Right atrium auricular region (tissue), 2 donors: ENCODE measurements around the gene AKAP11. TPM values are rescaled to one million over a fixed set of nuclear protein-coding genes. Genes with fewer than 3 reads are reported as not detected.

Experiments
- DNase-seq: peaks from one replicate; pipeline ENCODE4 v3.0.0-alpha.2; 2019; ENCODE audit warnings: low spot score
- H3K27ac ChIP-seq, 2 donors: fragments of 200-600 bp; sonication (generic); 1 replicate in 1 of 2; 2 replicates in 1 of 2; pipeline ENCODE4 v1.5.1; 2016 to 2019
- H3K27me3 ChIP-seq, 2 donors: fragments of 200-600 bp; sonication (generic); one replicate each; pipeline versions ENCODE4 v1.5.1 to v1.6.0; 2017 to 2019
- H3K36me3 ChIP-seq: fragments of 200-600 bp; sonication (generic); one replicate; pipeline ENCODE4 v1.5.1; 2016
- H3K4me1 ChIP-seq, 2 donors: fragments of 200-600 bp; sonication (generic); one replicate each; pipeline versions ENCODE4 v1.5.1 to v1.6.0; 2017 to 2019
- H3K4me3 ChIP-seq, 2 donors: fragments of 200-600 bp; sonication (generic); 1 replicate in 1 of 2; 2 replicates in 1 of 2; pipeline ENCODE4 v1.5.1; 2017 to 2019; ENCODE audit warnings: mild to moderate bottlenecking in 1 of 2, moderate library complexity in 1 of 2
- H3K9me3 ChIP-seq, 2 donors: fragments of 200-600 bp; sonication (generic); one replicate each; pipeline ENCODE4 v1.5.1; 2019
- CTCF ChIP-seq, 2 donors: fragments of 200-600 bp; sonication (generic); IDR thresholded peaks; one replicate each; pipeline ENCODE4 v1.5.1; 2019; ENCODE audit warnings: antibody characterized with exemption in 2 of 2
- total RNA-seq, 2 donors: library from RNA; depleted of rRNA; stranded (reverse); fragments of >200 nt; gene quantifications; one replicate each; pipeline ENCODE4 v1.1.0, GENCODE V29; 2016

AKAP11 gene
- total RNA-seq, 2 donors from 2014 or later = 24.2 to 30.4 TPM

DNA sequence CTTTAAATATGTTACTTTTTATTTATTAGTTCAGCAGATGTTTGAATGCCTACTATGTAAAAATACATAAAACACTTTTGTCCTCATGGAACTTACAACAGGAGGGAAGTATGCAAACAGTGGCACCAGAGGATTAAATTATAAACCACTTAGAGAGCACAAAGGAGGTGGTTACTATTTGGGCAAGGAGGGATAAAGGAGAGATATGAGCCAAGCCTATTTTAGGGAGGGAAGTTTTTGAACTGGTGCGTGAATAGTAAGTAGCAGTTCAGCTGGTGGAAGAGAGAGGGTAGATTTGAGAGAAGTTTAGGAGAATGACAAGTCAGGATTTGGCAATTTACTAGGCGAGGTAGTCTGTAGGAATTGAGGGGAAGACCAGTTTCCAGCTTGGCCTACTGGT, 8.6 kb downstream of the AKAP11 start:
- peaks cover 0 to 7% of the 10 kb centered on the region in 2 donors for H3K4me1 ChIP-seq
- no peak for DNase-seq
- no peak for TF ChIP-seq CTCF (IDR thresholded peaks at IDR 0.05)
- no peaks in the 10 kb centered on the region for H3K9me3 ChIP-seq
- no peak overlapping the region for H3K27ac ChIP-seq
- H3K4me3 ChIP-seq = no peak overlapping the region
- no peaks in the 10 kb centered on the region for H3K27me3 ChIP-seq
- no peaks in the 10 kb centered on the region for H3K36me3 ChIP-seq

- no peak for TF ChIP-seq CTCF (IDR thresholded peaks at IDR 0.05)
Observed at GRCh38 chr13:42283574-42283973, 11.6 kb downstream of the AKAP11 start.

DNA sequence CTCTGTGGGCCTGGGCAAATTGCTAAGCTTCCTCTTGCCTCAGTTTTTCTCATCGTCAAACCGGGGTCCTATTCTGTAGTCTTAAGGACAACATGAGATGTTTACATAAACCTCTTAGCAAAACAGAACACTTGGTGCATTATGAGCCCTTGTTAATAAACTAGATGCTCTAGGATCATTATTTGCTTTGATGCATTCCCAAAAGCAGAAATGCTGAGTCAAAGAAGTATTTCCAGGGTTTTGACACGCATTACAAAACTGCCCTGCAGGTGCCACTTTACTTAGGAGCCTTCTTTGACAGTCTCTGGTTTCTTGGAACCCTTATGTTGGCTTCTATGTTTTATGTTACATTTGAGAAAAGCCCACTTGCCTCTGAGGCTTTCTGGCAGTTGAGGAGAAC, 12.1 kb downstream of the AKAP11 start:
- no peaks in the 10 kb centered on the region for H3K9me3 ChIP-seq
- TF ChIP-seq CTCF (IDR thresholded peaks at IDR 0.05) = no peak
- peaks cover 12% of the 10 kb centered on the region for H3K36me3 ChIP-seq
- no peak overlapping the region for H3K4me3 ChIP-seq
- H3K27ac ChIP-seq = no peak overlapping the region
- no peaks in the 10 kb centered on the region for H3K4me1 ChIP-seq
- H3K27me3 ChIP-seq = no peaks in the 10 kb centered on the region
- no peak for DNase-seq

More at GRCh38 chr13:42283574-42283973, 11.6 kb downstream of the AKAP11 start:
- Histone ChIP-seq H3K9me3 (no peaks in the 10 kb centered on the region), H3K4me1 (no peaks in the 10 kb centered on the region), H3K4me3 (no peak overlapping the region), H3K27ac (no peak overlapping the region), H3K27me3 (no peaks in the 10 kb centered on the region), H3K36me3 (peaks cover 9% of the 10 kb centered on the region)
- no peak for DNase-seq

DNA sequence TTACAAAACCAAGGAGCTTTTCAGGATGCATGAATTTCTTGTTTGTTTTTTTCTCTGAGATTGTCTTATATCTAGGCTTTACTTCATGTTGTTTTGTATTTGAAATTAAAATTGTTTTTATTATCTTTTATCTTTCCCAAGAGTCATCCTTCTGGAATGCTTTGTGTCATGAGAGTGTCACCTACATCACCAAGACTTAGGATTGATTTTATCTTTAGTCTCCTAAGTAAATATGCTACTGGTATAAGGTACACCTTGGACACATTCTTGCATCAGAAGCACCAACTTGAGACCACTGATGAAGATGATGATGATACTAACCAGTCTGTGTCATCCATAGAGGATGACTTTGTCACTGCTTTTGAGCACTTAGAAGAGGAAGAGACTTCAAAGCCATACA, 26.4 kb downstream of the AKAP11 start:
- TF ChIP-seq CTCF (IDR thresholded peaks at IDR 0.05) = no peak
- Histone ChIP-seq H3K27ac (no peak overlapping the region), H3K27me3 (no peaks in the 10 kb centered on the region), H3K36me3 (peaks cover 49% of the 10 kb centered on the region), H3K4me1 (no peaks in the 10 kb centered on the region), H3K4me3 (no peak overlapping the region), H3K9me3 (no peaks in the 10 kb centered on the region)
- DNase-seq = no peak

GRCh38 chr13:42305503-42305902, 33.6 kb downstream of the AKAP11 start:
- DNase-seq = no peak
- Histone ChIP-seq H3K4me1 (no peaks in the 10 kb centered on the region), H3K4me3 (no peak overlapping the region), H3K27ac (no peak overlapping the region), H3K27me3 (no peaks in the 10 kb centered on the region), H3K36me3 (peaks cover 30% of the 10 kb centered on the region), H3K9me3 (no peaks in the 10 kb centered on the region)
- no peak for TF ChIP-seq CTCF (IDR thresholded peaks at IDR 0.05)

GRCh38 chr13:42307461-42307860, 35.5 kb downstream of the AKAP11 start:
- DNase-seq = no peak
- H3K36me3 ChIP-seq = peaks cover 16% of the 10 kb centered on the region

More at GRCh38 chr13:42307461-42307860, 35.5 kb downstream of the AKAP11 start:
- no peak for TF ChIP-seq CTCF (IDR thresholded peaks at IDR 0.05)
- H3K27ac ChIP-seq = no peak overlapping the region
- no peaks in the 10 kb centered on the region for H3K27me3 ChIP-seq
- H3K9me3 ChIP-seq = no peaks in the 10 kb centered on the region
- H3K4me1 ChIP-seq = no peaks in the 10 kb centered on the region
- no peak overlapping the region for H3K4me3 ChIP-seq
